Measurements from ENCODE around the gene TMX2. TPM values are rescaled to one million over a fixed set of nuclear protein-coding genes. Genes with fewer than 3 reads are reported as not detected.

The TMX2 gene, protein sequence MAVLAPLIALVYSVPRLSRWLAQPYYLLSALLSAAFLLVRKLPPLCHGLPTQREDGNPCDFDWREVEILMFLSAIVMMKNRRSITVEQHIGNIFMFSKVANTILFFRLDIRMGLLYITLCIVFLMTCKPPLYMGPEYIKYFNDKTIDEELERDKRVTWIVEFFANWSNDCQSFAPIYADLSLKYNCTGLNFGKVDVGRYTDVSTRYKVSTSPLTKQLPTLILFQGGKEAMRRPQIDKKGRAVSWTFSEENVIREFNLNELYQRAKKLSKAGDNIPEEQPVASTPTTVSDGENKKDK
- 151 TPM for total RNA-seq (2021; ENCODE audit: unreplicated experiment)
- polyA plus RNA-seq (2012; ENCODE audit: insufficient read length) = 141 TPM
- percentile 98 among the genes with signal in this experiment for Bru-seq, nascent RNA
- BruChase-seq, experiment 1, labeled RNA remaining after a 2-hour chase = percentile 99 among the genes with signal in this experiment
- percentile 100 among the genes with signal in this experiment for BruChase-seq, experiment 2, labeled RNA remaining after a 6-hour chase
- long read RNA-seq, transcript TMX2-202 (7 exons, 1,521 nt) = minor isoform, 60 of 286 reads
- long read RNA-seq, transcript TMX2-201 (8 exons, 1,631 nt) = major isoform, 165 of 286 reads
- long read RNA-seq, transcript TMX2-207 (8 exons, 1,697 nt) = minor isoform, 6 of 286 reads
- long read RNA-seq, partial matches to known transcripts = 23 of 286 reads
- long read RNA-seq, other reads (novel, unspliced or antisense) = 31 of 286 reads

DNA sequence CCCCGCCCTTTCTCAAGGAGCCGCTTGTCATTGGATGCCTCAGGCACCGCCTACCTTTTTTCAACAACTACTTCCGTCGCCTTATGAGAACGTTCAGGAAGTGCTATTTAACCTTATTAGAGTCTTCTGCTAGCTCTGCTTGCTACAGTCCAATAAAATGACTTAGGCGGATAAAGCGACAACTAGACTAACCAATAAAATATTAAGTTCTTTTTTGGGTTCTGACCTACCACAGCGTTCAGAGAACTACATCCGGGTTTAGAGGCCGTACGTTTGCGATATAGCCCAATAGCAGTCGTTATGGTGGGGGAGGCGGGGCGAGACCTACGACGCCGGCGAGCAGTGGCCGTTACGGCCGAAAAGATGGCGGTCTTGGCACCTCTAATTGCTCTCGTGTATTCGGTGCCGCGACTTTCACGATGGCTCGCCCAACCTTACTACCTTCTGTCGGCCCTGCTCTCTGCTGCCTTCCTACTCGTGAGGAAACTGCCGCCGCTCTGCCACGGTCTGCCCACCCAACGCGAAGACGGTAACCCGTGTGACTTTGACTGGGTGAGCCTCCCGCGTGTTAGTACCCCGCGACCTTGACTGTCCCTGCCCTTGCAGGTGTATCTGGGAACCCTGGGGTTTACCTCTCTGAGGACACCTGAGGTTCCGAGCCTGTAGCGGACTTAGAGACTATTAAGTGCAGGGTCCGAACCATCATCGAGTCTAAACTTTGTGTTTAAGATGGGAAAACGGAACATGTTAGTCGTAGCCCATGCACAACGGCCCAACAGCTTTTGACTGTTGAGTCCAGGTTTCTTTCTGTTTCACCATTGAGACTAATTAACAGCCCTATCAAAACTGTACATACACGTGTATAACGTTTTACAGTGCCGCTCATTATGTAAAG is at the start of gene TMX2:
TMX2 (plus strand) TSS at position 338 of the 895 bp plus-strand sequence; CDS start at position 364, 26 bp downstream.
- BruUV-seq (replicated peaks) = no TSS peak
- ATAC-seq = peak; percentile 94
- in situ Hi-C loops (cut with HindIII; ENCODE audit: low pct_unique_long_range_greater_than_20kb, low sequenced_read_pairs) (no loop called here), intact Hi-C loops (cut with micrococcal nuclease; ENCODE audit: unreplicated experiment) (no loop called here)
- DNase-seq (ENCODE audit: low read depth, low spot score) = peak; percentile 97
- Histone ChIP-seq H3K27me3 (ENCODE audit: control insufficient read depth, insufficient read depth, low read length) (no peaks in the 10 kb centered on the region), H3K9me3 (ENCODE audit: control insufficient read depth, insufficient read depth, low read depth, low read length) (no peaks in the 10 kb centered on the region), H3K4me3 (ENCODE audit: low read depth in 2 of 2, low read length in 2 of 2) (peak within 1 kb of the TSS; percentile 98), H3K27ac (ENCODE audit: low read length) (peak within 1 kb of the TSS; percentile 95), H3K4me1 (ENCODE audit: control insufficient read depth, insufficient read depth, low read length) (peaks cover 17% of the 10 kb centered on the region; the same call in 1 of the 2 replicates), H3K36me3 (ENCODE audit: control insufficient read depth, insufficient read depth, low read length) (peaks cover 7% of the 10 kb centered on the region)
- CTCF ChIA-PET = no interaction called here
- POLR2A ChIA-PET = interaction anchor here (0.6 kb wide), 2 partner anchors 21 to 147 kb away, joined by 3 read pairs; no protein-coding TSS in a partner anchor
- TF ChIP-seq, protein P1, sequence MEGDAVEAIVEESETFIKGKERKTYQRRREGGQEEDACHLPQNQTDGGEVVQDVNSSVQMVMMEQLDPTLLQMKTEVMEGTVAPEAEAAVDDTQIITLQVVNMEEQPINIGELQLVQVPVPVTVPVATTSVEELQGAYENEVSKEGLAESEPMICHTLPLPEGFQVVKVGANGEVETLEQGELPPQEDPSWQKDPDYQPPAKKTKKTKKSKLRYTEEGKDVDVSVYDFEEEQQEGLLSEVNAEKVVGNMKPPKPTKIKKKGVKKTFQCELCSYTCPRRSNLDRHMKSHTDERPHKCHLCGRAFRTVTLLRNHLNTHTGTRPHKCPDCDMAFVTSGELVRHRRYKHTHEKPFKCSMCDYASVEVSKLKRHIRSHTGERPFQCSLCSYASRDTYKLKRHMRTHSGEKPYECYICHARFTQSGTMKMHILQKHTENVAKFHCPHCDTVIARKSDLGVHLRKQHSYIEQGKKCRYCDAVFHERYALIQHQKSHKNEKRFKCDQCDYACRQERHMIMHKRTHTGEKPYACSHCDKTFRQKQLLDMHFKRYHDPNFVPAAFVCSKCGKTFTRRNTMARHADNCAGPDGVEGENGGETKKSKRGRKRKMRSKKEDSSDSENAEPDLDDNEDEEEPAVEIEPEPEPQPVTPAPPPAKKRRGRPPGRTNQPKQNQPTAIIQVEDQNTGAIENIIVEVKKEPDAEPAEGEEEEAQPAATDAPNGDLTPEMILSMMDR (IDR thresholded peaks at IDR 0.05) = no peak
- peak; percentile 21; the same call in 1 of the 2 replicates for TF ChIP-seq POLR2AphosphoS5 (IDR thresholded peaks at IDR 0.05; ENCODE audit: low read depth, low read length)
- TF ChIP-seq, protein P2, sequence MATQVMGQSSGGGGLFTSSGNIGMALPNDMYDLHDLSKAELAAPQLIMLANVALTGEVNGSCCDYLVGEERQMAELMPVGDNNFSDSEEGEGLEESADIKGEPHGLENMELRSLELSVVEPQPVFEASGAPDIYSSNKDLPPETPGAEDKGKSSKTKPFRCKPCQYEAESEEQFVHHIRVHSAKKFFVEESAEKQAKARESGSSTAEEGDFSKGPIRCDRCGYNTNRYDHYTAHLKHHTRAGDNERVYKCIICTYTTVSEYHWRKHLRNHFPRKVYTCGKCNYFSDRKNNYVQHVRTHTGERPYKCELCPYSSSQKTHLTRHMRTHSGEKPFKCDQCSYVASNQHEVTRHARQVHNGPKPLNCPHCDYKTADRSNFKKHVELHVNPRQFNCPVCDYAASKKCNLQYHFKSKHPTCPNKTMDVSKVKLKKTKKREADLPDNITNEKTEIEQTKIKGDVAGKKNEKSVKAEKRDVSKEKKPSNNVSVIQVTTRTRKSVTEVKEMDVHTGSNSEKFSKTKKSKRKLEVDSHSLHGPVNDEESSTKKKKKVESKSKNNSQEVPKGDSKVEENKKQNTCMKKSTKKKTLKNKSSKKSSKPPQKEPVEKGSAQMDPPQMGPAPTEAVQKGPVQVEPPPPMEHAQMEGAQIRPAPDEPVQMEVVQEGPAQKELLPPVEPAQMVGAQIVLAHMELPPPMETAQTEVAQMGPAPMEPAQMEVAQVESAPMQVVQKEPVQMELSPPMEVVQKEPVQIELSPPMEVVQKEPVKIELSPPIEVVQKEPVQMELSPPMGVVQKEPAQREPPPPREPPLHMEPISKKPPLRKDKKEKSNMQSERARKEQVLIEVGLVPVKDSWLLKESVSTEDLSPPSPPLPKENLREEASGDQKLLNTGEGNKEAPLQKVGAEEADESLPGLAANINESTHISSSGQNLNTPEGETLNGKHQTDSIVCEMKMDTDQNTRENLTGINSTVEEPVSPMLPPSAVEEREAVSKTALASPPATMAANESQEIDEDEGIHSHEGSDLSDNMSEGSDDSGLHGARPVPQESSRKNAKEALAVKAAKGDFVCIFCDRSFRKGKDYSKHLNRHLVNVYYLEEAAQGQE (IDR thresholded peaks at IDR 0.05; ENCODE audit: insufficient read depth in 1 of 2, low read depth in 2 of 2, low read length in 1 of 2) = 0 out of 4 replicates have a peak, but pooled peaks of 1 of the 2 experiments have one; percentile 27
- 0 out of 2 replicates have a peak, but pooled peaks have one; percentile 31 for TF ChIP-seq SIN3A (IDR thresholded peaks at IDR 0.05; ENCODE audit: borderline replicate concordance, insufficient read depth, low read depth, low read length)
- TF ChIP-seq TCF7L2 (IDR thresholded peaks at IDR 0.05; ENCODE audit: low read depth, low read length) = 0 out of 2 replicates have a peak, but pooled peaks have one; percentile 14

DNA sequence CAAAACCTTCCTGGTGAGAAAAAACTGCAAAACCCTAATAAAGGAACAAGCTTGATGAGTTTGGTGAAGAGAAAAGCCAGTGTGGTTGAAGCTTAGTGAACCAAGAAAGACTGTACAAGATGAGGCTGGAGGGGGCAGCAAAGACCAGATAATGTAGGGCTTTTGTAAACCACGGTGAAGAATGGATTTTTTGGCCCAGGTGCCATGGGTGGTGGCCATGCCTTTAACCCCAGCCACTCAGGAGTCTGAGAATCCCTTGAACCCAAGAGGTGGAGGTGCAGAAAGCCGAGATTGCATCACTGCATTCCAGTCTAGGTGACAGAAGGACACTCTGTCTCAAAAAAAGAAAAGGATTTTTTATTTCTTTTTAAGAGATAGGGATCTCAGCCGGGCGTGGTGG is 49.5 kb upstream of the TMX2 start:
- in situ Hi-C loops (cut with HindIII; ENCODE audit: low pct_unique_long_range_greater_than_20kb, low sequenced_read_pairs) (no loop called here), intact Hi-C loops (cut with micrococcal nuclease; ENCODE audit: unreplicated experiment) (no loop called here)
- Histone ChIP-seq H3K27me3 (ENCODE audit: control insufficient read depth, insufficient read depth, low read length) (no peaks in the 10 kb centered on the region), H3K4me3 (ENCODE audit: low read depth in 2 of 2, low read length in 2 of 2) (no peak overlapping the region), H3K36me3 (ENCODE audit: control insufficient read depth, insufficient read depth, low read length) (peaks cover 10% of the 10 kb centered on the region), H3K27ac (ENCODE audit: low read length) (no peak overlapping the region), H3K4me1 (ENCODE audit: control insufficient read depth, insufficient read depth, low read length) (peaks cover 9% of the 10 kb centered on the region), H3K9me3 (ENCODE audit: control insufficient read depth, insufficient read depth, low read depth, low read length) (no peaks in the 10 kb centered on the region)
- BruUV-seq (replicated peaks) = no TSS peak
- POLR2A ChIA-PET = no interaction called here
- ATAC-seq = no peak
- TF ChIP-seq, protein P2 (IDR thresholded peaks at IDR 0.05; ENCODE audit: insufficient read depth in 1 of 2, low read depth in 2 of 2, low read length in 1 of 2) = no peak
- TF ChIP-seq POLR2AphosphoS5 (IDR thresholded peaks at IDR 0.05; ENCODE audit: low read depth, low read length) (no peak), TCF7L2 (IDR thresholded peaks at IDR 0.05; ENCODE audit: low read depth, low read length) (no peak), SIN3A (IDR thresholded peaks at IDR 0.05; ENCODE audit: borderline replicate concordance, insufficient read depth, low read depth, low read length) (no peak)
- TF ChIP-seq, protein P1 (IDR thresholded peaks at IDR 0.05) = no peak; the same call in 1 of the 2 replicates
- CTCF ChIA-PET = no interaction called here
- DNase-seq (ENCODE audit: low read depth, low spot score) = no peak
